OCI-LY7 (cell line): Measurements from ENCODE around the gene TNXB. TPM values are rescaled to one million over a fixed set of nuclear protein-coding genes. Genes with fewer than 3 reads are reported as not detected.

Experiments
- BruUV-seq: library from RNA; stranded (reverse); fragments of 400-500 nt; replicated peaks from 2 replicates; lab custom pipeline; 2021; lab: Mats Ljungman, UMichigan
- CTCF ChIA-PET: fragments of 300-600 bp; sonication (Branson Sonifier 250); formaldehyde crosslinking; loops from one replicate; lab custom pipeline; 2022; ENCODE audit warnings: antibody characterized with exemption; ENCODE audit not compliant: unreplicated experiment; lab: Charles Lee
- POLR2A ChIA-PET: fragments of 300-600 bp; sonication (Branson Sonifier 250); formaldehyde crosslinking; loops from one replicate; lab custom pipeline; 2022; ENCODE audit warnings: antibody characterized with exemption; lab: Charles Lee
- DNase-seq: peaks from one replicate; pipeline ENCODE4 v3.0.0-alpha.2; 2015; ENCODE audit warnings: low spot score
- H2AFZ ChIP-seq: fragments of 200-600 bp; sonication (generic), shearing (Covaris generic); 2 replicates; pipeline ENCODE4 v1.6.1; 2014; ENCODE audit warnings: mild to moderate bottlenecking, antibody characterized with exemption, low read length, moderate library complexity
- H3K27ac ChIP-seq: fragments of 200-600 bp; sonication (generic); 2 replicates; pipeline ENCODE4 v1.5.1; 2014; ENCODE audit warnings: mixed run types, low read depth, mild to moderate bottlenecking, moderate library complexity, low read length, inconsistent platforms; ENCODE audit not compliant: poor library complexity, severe bottlenecking
- H3K36me3 ChIP-seq: fragments of 200-600 bp; sonication (generic); 2 replicates; pipeline ENCODE4 v1.6.1; 2014; ENCODE audit warnings: mild to moderate bottlenecking, antibody characterized with exemption, low read length, moderate library complexity, mixed read lengths; ENCODE audit not compliant: insufficient read depth
- H3K4me1 ChIP-seq: fragments of 200-600 bp; sonication (generic); 2 replicates; pipeline ENCODE4 v1.5.1; 2014; ENCODE audit warnings: mild to moderate bottlenecking, low read length; ENCODE audit not compliant: insufficient read depth, poor library complexity, severe bottlenecking
- H3K4me2 ChIP-seq: fragments of 200-600 bp; sonication (generic); 2 replicates; pipeline ENCODE4 v1.6.1; 2014; ENCODE audit warnings: mild to moderate bottlenecking, low read length
- H3K4me3 ChIP-seq: fragments of 200-600 bp; sonication (generic); 2 replicates; pipeline ENCODE4 v1.5.1; 2014; ENCODE audit warnings: mild to moderate bottlenecking, low read depth, low read length; ENCODE audit not compliant: poor library complexity, severe bottlenecking
- H3K79me2 ChIP-seq: fragments of 200-600 bp; sonication (generic); 2 replicates; pipeline ENCODE4 v1.6.1; 2016; ENCODE audit warnings: low read depth, mild to moderate bottlenecking, low read length, moderate library complexity, mixed read lengths; ENCODE audit not compliant: insufficient read depth
- H3K9me2 ChIP-seq: fragments of 200-600 bp; sonication (generic); 2 replicates; pipeline ENCODE4 v1.6.1; 2016; ENCODE audit warnings: mild to moderate bottlenecking, low read length, mixed read lengths; ENCODE audit not compliant: insufficient read depth
- H3K9me3 ChIP-seq: fragments of 200-600 bp; sonication (generic); 2 replicates; pipeline ENCODE4 v1.6.1; 2014; ENCODE audit warnings: mild to moderate bottlenecking, mixed run types, low read length, mixed read lengths
- H4K20me1 ChIP-seq: fragments of 200-600 bp; sonication (generic); 2 replicates; pipeline ENCODE4 v1.6.1; 2014; ENCODE audit warnings: mild to moderate bottlenecking, antibody characterized with exemption, low read length, moderate library complexity, mixed read lengths; ENCODE audit not compliant: insufficient read depth
- CTCF ChIP-seq: fragments of 200-600 bp; sonication (generic); conservative IDR thresholded peaks from 2 replicates; pipeline ENCODE4 v1.5.1; 2014; ENCODE audit warnings: mild to moderate bottlenecking, antibody characterized with exemption, low read length, moderate library complexity, mixed read lengths
- EZH2phosphoT487 ChIP-seq: fragments of 200-600 bp; sonication (generic); IDR thresholded peaks from 2 replicates; pipeline ENCODE4 v1.6.1; 2018; ENCODE audit warnings: low read depth, borderline replicate concordance, mild to moderate bottlenecking, mixed run types, antibody characterized with exemption, low read length, moderate library complexity, mixed read lengths
- intact Hi-C: fragments of 100-400 bp; cut with micrococcal nuclease; formaldehyde crosslinking; loops from one replicate; pipeline ENCODE4 v1.10.0; 2022; ENCODE audit not compliant: unreplicated experiment
- total RNA-seq, 2 experiments: library from RNA; depleted of rRNA in 1 of 2; stranded (reverse); fragments of >200 nt in 1 of 2; shearing (Covaris generic) in 1 of 2; gene quantifications; 2 replicates each; pipeline ENCODE4 v1.2.3, GENCODE V29; 2014 to 2022

Gene TNXB
- total RNA-seq, 2 experiments from 2014 or later, result 1.7 to 9.2 TPM

- H2AFZ ChIP-seq, result no peak overlapping the region
- peaks cover 81% of the 10 kb centered on the region for H3K36me3 ChIP-seq
- H3K9me3 ChIP-seq, result no peaks in the 10 kb centered on the region
- H3K4me1 ChIP-seq, result peaks cover 5% of the 10 kb centered on the region
- DNase-seq, result no peak
- H3K4me3 ChIP-seq, result no peak overlapping the region
- CTCF ChIA-PET, result no interaction called here
- intact Hi-C loops, result no loop called here
- no peak overlapping the region for H3K4me2 ChIP-seq
- no peaks in the 10 kb centered on the region for H4K20me1 ChIP-seq
- TF ChIP-seq EZH2phosphoT487 (no peak), CTCF (no peak)
- no peaks in the 10 kb centered on the region for H3K79me2 ChIP-seq
- no peaks in the 10 kb centered on the region for H3K9me2 ChIP-seq
- POLR2A ChIA-PET, result no interaction called here
- no peak overlapping the region for H3K27ac ChIP-seq
- BruUV-seq, result no TSS peak
These were observed 11.5 kb upstream of the TNXB start for GRCh38 chr6:32120573-32121059.

GRCh38 chr6:32118782-32119628 lies 9.9 kb upstream of the TNXB start:
- Histone ChIP-seq H3K4me2 (peak overlapping the region; percentile 22; the same call in 1 of the 2 replicates), H3K4me3 (no peak overlapping the region), H3K79me2 (no peaks in the 10 kb centered on the region), H3K27ac (no peak overlapping the region), H4K20me1 (no peaks in the 10 kb centered on the region), H3K9me2 (no peaks in the 10 kb centered on the region), H3K4me1 (peaks cover 5% of the 10 kb centered on the region), H3K9me3 (no peaks in the 10 kb centered on the region), H3K36me3 (peaks cover 80% of the 10 kb centered on the region), H2AFZ (no peak overlapping the region)
- BruUV-seq, result no TSS peak
- peak; percentile 82 for DNase-seq
- ChIA-PET CTCF (interaction anchor here (1.8 kb wide), 1 partner anchor 9 kb away, joined by 7 read pairs; the partner anchor contains the start of gene ATF6B), POLR2A (no interaction called here)
- no peak for TF ChIP-seq EZH2phosphoT487
- TF ChIP-seq CTCF, result peak; percentile 90
- intact Hi-C loops, result loop anchor here (1.0 to 2.0 kb wide), 2 partner anchors 35 to 76 kb away; partner anchors contain the start of gene PPT2
